HG03460 (cell line): ENCODE data around the gene GREM2.
A peak's percentile ranks its signal among the peaks of the same experiment; 100 is the strongest.

Experiments
- ATAC-seq: cut with Tn5 transposase; IDR thresholded peaks from one replicate; pipeline ENCODE4 v1.9.1; 2021; ENCODE audit not compliant: unreplicated experiment

The GREM2 gene

DNA sequence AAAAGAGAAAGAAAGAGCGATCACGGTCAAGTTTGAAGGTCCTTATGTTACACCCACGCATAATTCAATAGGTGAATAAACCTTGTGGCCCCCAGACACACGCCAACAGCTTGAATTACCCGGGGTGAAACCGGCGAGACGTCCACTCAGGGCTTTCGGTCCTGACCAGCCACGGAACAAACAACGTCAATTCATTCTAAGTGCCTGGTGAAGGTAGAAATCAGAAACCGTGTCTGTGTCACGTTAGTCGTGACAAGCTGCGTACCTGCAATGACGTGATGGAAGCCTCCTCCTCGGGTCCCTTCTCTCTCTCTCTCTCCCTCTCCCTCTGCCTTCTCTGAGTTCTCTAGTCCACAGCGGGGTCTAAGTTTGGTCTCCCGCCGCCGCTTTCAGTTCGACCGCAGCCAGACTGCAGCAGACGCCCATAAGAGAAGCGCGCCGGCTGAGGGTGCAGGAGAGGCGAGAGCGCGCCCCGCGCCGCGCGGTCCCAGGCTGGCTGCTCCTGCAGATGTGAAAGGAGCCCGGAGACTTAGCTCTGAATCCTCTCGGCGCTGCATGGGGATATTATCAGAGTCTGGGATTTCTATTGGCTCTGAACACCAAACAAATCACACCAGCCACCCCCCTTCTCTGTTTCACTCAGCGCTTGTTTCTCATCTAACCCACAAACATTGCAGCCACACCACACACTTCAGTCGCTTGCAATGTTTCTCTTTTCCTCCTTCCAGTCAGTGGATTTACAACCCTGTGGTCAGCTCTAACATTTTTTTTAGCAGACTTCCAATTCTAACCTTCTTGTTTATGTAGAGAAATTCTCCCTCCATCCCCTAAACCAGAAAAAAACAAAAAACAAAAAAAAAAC, at the start of gene GREM2:
TSS of gene GREM2 (minus strand) at position 537 of the 862 bp plus-strand sequence. CDS start 118,680 bp downstream, outside the sequence.
- peak; percentile 84 for ATAC-seq

DNA sequence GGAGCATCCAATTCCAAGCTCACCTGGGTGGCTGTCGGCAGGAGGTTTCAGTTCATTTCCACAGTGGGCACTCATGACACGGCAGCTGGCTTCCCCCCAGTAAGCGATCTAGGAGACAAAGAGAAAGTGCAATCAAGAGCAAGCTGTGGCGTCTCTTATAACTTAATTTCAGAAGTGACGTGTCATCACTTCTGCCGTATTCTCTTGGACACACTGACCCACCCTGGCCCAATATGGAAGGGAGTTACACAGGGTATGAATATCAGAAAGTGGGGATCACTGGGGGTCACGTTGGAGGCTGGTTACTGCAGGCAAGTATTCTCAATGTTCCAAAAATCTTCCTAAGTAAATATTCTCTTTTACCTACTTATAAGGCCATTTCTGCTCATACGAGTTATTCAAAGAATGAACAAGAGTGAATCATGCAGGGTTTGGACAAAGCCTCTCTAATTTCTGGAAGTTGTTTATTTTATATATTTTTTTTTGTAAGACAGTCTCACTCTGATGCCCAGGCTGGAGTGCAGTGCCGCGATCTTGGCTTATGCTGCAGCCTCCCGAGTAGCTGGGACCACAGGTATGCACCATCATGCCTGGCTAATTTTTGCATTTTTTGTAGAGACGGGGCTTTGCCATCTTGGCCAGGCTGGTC, 46.5 kb upstream of the GREM2 start:
- no peak for ATAC-seq

DNA sequence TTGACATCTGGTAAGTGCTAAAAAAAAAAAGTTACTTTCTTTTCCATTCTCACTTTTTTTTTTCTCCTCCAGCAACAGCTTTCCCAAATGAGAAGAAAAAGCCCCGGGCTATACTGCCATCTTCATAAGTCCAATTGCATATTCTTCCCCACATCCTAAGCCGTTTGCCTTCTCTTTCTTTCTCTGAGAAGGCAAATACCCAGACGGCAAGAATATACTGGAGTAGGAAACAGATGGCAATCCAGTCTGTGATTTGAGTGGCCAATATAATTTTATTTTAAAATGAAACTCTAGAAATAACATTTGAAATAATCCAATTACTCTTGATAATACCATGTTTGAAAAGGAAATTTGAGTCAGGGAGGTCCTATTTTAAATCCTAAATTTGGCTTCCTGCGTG, 44.6 kb upstream of the GREM2 start:
- ATAC-seq = no peak

DNA sequence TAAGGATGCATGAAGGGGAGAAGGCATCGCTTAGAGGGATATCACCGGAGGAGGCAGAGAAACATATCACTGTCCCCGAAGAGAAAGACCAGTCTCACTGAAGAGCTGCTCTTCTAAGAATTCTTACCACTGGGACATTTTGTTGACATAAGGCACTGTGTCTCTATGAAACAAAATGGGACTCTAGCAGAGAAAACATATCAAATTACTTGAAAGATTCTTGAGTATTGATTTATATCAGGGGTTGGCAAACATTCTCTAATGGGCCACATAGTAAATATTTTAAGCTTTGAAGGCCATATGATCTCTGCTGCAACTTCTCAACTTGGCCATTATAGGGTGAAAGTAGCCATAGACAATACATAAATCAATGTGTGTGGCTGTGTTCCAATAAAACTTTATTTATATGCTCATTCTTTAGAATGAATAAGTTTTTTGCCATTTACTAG, 41.0 kb upstream of the GREM2 start:
- ATAC-seq = no peak

DNA sequence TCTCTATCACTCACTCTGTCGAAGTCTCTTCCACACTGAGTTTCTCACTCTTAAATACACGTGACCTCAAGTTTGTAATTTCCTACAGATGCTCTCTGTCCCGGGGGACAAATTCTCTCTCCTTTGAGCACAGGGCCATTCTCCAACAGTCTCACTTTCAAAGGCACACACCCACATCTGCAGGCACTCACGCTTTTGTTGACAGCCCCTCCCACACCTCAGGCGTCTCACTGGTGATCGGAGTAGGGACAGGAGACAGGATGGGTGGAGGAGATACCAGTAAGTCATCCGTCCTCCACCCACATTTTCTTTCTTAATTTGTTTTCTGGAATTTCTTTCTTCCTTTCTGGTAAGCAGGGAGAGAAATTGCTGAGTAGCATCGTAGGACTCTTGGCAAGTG, 40.6 kb upstream of the GREM2 start:
- no peak for ATAC-seq

DNA sequence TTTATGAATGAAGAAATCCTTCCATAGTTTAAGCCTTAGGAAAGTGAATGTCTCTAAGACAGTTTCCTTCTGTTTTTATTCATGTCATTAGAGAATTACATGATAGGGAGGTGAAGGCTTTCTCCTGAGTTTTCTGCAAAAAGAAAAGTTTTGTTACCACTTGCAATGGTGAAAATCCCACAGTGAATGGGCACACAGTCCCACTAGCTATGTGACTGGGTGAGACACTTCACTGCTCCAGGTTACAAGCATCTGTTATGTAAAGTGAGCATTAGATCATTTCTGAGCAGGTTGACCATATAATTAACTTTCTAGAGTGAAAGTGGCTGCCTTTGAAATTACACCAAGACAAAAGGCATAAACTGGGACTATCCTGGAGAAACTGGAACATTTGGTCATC, 38.9 kb upstream of the GREM2 start:
- ATAC-seq = no peak

DNA sequence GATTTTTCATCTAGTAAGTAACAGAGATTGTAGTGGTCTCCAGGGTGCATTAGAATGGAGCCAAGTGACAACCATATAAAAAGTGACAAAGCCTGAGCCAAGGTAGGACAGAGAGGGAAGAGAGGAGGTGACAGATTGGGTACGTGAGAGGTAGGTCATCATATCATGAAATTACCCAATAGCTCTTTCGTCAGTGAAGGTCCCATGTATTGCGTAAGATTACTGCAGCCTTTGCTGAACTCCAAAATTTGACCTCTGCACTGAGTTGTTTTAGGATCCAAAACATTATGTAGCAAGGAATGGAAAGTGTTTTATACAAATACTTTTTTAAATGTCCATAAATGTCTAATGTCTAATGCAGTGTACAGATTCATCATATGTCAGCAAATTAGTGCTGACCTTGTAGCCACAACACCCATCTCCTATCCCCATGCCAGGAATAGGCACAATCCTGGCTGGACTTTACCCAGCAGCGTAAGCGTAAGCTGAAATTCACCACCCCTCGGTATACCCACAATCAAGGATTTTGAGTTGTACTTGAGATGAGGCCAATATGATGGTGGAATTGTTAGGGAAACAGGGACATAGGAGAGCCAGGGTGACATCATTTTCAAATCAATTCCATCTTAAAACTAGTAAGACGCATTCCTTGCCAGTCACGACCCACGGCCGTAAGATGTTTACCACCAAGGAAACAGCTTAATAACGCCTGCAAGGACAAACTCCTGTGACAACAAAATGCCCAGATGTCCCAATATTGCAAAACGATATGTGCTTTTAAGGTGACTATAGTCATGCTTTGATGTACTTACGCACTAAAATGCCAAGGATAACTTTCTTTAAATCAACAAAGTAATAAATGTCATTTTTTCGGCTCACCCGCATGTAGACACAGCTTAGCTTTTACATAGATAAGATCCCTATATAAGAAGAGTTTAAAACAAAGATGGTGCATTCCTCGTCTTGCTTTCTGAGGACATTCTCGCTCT, 38.1 kb upstream of the GREM2 start:
- no peak for ATAC-seq

DNA sequence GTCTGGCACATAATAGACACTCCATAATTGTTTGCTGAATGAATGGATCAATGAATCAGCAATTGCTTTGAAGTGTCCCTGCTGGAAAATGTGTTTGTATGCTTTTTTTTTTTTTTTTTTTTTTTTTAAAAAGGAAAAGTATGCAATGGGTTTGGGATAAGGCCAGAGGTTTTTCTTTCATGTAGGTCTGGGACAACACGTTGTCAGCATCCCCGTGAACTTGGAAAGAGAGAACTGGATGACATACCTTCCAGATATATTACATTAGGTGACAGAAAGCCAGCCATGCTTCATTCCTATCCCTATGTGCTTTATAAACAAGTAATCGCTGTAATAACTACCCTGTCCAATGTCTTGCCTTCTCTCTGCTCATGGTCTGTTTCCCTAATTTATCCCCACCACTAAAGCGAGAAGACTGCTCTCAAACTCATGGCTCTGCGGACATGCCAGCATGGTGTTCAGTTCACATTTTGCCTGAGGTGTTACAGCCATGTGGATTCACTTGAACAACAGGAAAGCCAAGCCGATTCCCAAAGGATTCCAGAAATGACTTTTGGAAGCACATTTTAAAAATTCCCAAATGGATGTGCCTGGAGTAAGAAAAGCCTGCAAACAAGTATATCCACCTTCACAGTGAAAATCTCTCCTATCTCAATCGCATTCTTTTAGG, 34.8 kb upstream of the GREM2 start:
- no peak for ATAC-seq

DNA sequence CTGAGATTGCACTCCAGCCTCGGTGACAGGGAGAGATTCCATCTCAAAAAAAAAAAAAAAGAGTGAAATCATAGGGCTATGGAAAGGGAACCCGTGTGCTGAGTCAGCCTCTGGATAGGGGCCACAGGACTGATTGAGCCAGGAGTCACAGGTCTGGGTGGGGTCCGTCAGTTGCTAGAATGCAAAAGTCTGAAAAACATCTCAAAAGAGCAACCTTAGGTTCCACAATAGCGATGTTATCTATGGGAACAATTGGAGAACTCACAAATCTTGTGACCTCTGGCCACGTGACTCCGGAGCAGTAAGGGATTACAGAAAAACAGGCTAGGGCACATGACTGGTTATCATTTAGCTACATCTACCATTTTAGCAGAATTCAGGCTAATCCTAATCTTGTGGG, 32.8 kb upstream of the GREM2 start:
- no peak for ATAC-seq

DNA sequence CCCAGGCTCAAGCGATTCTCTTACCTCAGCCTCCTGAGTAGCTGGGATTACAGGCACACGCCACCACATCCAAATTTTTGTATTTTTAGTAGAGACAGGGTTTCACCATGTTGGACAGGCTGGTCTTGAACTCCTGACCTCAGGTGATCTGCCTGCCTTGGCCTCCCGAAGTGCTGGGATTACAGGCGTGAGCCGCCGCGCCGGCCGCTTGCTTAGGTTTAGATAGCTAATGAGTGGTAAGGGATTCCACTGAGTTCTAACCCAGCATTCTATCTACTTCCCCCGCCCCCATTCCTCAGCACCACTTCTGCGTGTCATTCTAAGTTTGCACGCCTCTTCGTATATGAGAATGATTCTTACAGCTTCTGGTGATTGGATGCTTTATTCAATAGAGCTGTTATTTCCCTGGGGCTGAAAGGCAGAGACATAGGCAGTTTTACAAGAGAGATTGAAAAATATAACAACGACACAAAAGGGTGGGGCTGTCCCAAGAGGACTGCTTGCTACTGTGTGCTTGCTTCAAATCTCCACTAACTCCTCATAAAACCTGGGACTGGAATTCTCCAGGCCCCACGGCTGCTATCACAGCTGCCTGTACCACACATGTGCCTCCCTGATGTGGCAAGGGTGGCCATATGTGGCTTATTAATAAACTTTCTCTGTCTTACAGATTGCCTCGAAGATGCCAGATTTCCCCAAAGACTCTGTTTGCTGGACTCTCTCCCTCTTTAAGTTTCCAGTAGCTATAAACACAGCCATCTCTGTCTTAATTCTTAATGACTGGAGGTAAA, 23.7 kb upstream of the GREM2 start:
- no peak for ATAC-seq

DNA sequence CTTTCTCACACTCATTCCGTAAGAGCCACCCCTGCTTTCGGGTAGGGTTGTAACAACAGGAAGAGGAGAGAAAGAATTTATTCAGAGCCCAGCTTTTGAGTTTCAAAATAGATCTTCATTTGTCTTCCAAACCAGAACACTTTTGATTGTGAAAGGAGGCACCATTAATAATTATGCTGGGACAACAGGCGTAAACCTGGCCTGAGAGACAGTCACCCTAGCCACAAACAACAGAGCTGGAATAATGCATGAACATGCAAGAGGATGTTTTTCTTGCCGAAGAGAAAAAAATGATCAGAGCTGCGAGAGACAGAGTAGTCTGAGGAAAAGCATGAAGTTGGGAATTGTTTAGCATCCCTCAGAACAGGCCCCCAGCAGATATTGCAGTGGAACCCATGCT, 18.5 kb upstream of the GREM2 start:
- ATAC-seq = no peak

DNA sequence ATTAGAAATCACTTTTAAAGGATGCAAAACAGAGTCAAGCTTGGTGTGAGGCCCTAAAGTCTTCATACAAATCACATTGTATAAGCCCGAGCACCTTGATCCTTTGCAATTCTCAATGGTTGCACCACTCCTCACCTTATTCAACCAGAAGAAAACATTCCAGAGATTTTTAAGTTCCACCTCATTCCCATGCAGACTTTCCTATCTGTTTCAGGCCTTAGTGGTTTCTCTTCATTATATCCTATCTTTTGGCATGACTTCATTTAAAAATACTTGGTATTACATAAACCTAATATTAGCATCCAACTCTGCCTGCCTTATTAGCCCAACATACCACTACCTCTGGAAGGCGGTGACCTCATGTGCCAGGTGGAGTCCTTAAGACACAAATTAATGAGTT, 9.3 kb upstream of the GREM2 start:
- ATAC-seq = no peak

DNA sequence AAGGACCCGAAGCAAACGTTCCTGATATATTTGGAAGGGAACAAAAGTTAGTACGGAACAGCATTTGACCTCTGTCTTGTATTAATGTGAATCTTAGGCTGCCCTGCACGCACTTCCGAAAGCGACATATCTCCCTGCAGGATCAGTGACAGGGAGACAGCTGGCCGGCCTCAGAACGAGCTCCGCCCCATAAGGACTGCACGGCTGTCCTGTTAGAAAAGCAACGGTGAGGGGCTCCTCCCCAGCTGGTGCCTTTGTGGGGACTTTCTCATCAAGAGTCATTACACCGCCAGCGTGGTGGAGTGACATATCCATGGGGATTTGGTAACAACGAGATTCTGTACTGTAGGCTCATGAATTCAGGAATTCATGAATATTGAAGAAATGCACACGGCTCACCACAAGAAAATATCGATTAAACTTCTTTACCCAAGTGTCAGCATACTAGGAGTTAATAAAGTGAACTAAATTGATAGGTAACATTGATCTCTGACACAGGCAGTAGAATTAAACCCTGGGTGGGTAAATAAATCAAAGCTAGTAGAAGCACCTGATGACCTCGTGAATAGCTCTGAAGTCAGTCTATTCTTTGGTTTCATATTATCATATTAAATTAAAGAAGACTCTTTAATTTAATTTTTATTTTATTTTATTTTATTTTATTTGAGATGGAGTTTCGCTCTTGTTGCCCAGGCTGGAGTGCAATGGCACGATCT, 8.1 kb upstream of the GREM2 start:
- ATAC-seq = no peak

DNA sequence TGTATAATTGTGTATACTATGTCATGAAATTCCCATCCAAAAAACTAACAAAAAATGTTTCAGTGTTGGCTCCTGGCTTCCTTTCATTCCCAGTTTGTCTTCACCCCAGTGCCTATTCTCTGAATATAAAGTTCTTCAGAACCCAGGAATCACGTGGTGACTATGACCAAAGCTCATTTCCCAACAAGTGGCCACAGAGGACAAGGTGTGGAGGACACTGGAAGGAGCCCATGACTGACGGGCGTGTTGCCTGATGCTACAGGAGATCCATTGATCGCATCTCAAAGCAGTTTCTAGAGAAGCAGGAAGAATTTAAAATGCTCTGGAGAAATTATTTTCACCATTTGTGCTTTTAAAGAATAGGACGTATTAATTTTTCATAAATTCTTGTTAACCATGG, 7.4 kb upstream of the GREM2 start:
- no peak for ATAC-seq

DNA sequence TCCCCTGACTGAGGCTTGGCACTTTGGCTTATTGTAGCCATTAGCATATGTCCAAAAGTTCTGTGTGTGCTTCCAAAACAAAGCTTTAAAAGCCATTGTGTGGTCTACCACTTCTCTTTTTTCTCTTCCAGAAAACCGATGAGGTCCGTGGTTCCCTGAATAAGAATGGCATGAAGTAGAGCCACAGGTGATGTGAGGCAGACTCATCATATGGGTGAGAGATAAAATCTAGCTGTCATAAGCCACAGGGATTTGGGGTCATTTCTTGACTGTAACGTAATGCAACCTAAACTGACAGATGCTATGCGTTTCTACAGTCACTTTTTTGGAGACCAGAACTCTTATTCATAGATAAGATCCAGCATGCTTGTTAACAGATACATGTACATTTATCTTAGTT, 7.0 kb upstream of the GREM2 start:
- ATAC-seq = no peak

DNA sequence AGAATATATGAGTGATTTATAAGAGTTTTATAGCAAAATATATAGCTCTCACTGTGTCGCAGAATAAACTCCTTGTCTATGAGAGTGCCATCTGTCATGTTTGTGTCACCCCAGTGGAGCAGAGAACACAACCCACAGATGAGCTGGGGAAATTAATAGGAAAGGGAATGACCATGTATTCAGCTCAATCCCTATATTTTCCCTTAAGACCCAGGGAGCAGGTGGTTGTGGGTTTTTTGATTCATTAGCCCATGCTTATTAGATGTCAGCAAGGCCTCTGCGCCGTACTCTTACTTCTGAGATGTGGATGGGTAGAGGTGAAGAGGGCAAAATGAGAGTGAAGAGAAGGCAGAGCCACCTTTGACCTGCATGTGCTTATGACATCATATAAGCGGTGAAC, 4.1 kb upstream of the GREM2 start:
- no peak for ATAC-seq

DNA sequence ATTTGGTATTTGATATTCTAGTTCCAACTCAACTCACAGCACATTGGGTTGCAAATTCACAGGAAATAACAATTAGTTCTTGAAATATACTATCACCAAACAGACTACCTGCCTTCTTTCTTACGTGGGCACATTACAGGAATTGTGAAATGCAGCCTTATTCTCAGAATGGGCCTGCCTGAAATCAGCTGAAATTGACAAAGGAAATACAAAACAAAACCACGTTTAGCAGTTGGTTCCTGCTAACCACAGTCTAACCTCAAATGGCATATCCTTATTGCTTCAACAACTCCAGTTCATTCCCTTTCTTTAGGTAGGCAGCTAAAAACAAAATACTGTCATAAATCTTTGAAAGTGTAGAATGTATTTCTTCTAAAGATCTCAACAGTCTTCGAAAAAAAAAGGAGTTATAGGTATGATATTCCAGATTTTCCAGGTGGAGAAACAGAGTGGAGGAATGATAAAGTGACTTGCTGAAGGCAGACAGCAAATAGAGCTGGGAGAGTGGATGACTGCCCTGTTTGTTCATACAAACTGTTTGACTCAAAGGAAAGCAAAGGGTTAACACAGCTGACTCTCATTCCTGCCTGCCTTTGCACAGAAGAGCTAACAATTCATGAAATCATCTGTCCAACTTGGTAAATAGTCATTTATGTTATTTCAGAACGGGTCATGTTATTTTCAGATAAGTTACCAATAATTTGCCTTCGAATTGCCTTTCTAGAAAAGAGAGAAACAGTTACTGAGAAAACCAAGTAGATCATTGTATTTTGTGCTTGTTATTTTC, 1.6 kb upstream of the GREM2 start:
- no peak for ATAC-seq

DNA sequence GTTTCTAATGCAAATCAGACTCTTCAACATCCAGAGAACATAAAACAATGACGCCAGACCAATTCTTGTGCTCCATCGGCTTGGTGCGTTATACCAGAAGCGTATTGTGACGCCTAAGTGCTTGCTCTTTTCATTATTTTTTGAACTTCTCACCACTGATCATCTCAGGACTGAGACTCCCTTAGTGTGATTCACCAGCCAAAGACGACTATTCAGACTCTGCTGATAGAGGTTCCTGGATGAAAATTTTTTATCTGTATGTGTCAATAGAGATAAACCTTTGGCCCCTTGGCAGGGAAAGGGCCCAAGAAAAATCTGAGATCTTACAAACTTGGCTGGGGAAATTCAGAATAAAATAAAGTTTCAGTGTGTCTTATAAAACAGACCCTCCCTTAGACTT, 856 bp upstream of the GREM2 start:
- ATAC-seq = no peak

DNA sequence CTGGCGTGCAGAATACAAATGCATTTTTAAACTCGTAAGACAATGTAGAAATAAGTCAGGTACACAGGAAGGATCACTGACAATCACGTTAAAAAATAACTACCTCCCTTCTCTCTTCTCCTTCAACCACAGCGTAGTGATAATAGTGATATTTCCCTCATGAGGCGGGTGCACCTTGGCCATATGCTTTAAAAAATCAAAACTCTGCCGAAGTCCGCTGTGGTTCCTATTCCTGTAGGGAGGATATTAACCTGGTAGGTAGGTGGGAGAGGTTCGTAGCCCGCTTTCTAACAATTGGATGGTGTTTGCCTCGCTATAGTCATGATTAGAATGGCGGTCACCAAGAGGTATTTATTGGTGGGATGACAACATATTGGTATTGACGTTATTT, 732 bp downstream of the GREM2 start:
- no peak for ATAC-seq
